Activated CD8-positive, alpha-beta memory T cell treated with anti-CD3 and anti-CD28 coated beads for 1 hour (primary cell): ENCODE results near the gene TASOR2.

Experiments
- DNase-seq, 2 donors: peaks; one replicate each; pipeline ENCODE4 v3.0.0-alpha.2; 2020; ENCODE audit warnings: low read depth in 1 of 2; ENCODE audit errors: extremely low read depth in 1 of 2

TASOR2 gene

DNA sequence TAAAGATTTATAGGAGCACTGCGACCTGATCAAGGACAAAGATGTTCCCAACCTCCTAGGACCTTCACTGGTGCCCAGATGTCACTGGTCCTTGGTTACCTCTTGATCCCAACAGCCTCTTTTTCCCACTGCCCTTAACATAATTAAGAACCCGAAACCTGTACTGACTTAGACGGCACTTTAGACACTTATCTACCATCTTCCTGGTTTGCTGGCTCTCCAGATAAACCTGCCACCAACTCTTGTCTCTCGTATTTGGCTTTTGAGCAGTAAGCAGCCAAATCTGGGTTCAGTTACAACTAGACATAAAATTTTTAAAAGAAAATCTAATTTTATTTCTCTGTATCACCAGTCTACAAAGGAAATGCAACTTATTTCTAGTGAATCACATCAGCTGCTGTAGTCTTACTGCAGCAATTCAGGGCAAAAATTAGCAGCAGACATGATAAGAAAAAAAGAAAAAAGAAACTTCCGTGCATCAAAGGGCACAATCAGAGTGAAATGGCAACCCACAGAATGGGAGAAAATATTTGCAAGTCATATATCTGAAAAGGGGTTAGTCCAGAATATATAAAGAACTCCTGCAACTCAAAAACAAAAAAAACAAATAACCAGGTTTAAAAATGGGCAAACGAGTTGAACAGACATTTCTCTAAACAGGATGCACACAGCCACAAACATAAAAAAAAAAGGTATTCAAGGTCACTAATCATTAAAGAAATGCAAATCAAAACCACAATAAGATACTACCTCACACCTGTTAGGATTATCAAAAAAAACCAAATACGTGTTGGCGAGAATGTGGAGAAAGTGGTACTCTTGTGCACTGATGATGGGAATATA lies 27.7 kb upstream of the TASOR2 start:
- no peak for DNase-seq

DNA sequence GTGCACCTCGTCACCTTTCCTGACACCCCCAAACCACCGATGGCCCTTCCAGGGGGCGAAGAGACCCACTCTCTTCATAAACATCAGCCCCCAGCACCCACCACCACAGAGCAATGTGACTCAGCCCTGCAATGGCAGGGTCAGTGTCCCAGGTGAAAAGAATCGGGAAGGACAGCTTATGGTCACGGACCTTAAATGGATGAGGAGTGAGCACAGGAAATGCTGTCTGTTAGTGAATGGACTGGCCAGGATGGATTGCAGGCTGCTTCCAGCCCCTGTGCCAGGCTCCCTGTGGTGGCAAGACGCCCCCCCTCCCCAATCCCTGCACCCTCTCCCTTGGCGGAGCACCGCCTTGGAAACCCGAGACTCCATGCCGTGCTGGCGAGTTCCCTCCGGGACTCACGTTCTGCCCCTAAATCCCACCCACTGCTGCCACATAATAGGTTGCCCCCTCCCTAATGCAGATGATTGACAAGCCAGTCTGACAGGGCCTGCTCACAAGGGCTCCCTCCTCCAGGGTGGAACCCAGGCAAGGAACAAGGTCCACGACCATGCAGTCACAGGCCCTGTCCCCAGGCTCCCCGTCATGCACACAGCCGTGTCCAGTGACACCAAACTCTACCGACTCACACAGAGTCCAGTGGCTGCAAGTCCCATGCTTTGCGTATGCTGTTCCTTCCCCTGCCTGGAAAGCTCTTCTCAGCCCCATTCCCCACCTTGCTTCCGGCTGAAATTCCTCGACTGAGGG lies 25.6 kb upstream of the TASOR2 start:
- DNase-seq: no peak

DNA sequence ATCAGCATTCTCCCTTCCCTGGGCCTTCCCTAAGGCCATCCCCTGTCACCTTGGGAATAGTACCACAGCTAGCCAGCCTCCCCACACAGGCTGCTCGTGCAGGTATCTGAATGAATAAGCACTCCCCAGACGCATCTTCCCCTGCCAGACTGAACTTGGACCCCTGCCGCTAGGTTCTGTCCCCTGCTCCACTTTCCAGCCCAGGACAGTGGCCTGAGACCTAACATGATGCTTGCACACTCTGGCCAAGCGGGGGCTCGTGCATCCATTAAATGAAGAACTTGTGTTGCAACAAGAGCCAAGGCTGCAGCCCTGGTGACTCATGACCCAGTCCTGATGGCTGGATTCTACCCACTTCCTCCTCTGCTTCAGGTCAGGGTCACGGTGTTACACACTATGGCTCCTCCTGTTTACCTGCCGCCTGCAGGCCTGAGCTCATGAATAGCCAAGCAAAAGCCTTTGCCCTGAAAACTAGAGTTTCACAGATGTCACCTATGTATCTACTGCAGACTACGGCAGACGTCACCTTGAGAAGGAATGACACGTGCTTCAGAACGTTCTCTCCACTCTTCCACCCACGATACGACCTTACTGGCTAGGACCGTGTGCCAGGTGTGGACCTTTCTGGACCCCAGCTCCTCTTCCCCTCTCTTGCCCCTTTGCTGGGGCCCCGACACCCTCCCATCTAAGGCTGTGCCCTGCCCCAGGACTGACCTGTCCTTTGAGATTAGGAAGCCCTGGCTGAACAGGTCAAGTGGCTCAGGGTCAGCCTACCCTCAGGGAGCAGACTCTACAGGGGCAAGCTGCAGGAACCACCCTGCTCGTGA lies 24.7 kb upstream of the TASOR2 start:
- no peak for DNase-seq

DNA sequence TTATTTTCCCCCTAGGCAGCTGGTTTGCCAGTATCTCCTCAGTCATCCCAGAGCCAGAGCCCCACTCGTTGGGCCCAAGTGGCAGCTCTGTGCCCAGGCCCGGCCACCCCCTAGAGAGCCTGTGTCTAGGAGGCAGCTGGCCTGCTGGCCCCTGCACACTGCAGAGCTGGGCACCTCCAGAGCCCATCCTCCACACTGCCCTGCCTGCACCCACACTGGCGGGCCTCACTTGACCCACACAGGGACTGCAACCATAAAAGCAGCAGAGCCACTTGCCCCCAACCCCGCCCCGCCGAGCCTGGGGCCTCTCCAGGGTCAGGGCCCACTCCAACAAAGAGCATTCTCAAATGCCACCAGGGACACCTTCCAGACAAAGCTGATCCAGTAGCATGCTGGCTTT lies 23.6 kb upstream of the TASOR2 start:
- DNase-seq: no peak

DNA sequence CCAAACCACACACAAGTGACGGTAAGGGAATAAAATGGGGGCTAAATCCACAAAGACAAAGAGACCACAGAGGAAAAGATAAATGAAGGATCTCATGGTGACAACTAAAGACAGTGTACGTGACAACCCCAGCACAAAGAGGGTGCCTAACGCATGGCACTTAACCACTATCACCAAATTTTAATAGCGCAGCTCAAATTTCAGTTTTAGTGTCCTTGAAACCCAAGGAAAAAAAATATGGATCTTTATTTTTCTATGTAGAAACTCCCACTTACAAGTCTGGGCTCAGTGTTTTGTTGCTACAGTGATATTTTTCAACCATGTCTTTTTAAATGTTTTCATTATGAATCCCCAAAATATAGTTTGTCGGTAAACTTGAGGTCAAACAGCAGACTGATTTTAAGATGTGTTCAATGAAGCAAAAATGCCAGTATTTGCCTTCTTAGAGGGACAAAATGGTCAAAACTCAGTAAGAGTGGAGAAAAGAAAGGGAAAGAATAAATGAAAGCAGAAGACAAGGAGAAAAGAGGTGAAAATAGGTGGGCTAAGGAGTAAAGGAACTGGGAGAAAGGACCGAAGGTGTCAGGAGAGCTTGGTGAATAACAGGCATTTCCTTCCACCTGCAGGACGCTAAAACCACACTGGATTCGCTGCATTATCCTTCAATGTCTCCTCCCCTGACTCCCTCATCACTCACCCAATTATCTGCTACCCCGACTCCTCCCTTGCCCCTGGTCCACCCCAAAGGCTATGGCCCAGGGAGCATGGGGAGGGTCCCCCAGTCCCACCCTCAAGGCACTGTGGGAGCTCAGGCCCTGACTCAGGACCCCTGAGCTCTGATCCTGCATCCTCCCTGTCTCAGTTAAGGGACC lies 21.7 kb upstream of the TASOR2 start:
- no peak for DNase-seq

DNA sequence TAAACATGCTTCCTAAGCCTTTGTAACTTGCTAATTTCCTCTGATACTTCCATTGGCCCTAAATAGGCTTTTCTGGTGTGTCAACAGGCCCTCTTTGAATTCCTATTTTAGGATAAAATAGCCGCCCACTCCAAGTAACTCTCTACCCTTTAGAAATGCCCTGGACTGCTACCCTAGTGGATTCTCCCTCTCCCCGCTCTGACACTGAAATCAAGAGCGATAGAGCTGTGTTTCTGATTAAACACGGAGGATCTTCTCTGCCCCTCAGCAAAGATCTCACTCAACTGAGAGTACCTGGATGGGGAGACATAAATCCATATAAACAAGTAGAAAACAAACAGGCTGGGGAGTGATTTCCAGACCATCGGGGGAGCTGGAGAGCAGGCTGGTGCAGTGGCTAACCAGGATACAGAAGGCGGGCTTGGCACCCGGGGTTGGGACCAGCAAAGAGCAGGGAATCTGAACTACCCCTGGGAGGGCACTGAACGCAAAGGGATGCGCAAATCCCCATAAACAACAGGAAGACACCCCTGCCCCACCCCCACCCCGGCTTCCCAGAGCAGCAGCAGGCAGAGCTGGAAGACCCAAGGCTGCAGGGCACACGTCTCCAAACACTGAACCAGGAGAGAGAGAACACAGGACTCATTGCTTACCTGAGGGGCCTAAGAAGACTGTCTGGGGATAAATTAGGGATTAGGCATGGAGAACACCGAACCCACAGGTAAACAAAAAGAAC lies 20.8 kb upstream of the TASOR2 start:
- no peak for DNase-seq

DNA sequence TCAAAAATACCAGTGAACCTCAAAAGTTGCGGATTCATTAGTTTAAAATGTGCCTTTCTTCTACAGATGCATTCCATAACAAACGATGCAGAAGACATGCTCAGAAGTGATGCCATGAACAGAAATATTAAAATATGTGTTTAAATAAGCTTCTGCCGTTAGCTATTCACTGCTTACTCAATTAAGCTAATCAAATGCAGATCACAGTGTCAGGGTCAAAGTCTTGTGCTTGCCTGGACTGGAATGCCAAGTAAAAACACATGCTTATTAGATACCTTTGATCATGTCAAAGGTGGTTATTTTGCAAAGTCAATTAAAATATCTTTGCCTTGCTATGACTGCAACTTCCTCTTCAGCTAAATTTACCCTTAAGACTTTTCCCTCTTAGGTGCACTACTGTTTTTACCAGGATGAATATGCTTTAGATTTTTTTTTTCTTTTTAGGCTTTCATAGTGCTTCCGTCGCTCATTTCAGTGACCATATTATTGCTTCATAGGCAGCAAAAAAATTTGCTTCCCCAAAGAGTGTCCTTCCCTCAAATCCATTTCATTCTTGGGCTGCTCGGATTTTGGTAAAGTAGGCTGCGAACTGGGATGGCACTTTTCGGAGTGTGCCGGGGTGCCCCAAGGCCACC lies 19.1 kb upstream of the TASOR2 start:
- no peak for DNase-seq

DNA sequence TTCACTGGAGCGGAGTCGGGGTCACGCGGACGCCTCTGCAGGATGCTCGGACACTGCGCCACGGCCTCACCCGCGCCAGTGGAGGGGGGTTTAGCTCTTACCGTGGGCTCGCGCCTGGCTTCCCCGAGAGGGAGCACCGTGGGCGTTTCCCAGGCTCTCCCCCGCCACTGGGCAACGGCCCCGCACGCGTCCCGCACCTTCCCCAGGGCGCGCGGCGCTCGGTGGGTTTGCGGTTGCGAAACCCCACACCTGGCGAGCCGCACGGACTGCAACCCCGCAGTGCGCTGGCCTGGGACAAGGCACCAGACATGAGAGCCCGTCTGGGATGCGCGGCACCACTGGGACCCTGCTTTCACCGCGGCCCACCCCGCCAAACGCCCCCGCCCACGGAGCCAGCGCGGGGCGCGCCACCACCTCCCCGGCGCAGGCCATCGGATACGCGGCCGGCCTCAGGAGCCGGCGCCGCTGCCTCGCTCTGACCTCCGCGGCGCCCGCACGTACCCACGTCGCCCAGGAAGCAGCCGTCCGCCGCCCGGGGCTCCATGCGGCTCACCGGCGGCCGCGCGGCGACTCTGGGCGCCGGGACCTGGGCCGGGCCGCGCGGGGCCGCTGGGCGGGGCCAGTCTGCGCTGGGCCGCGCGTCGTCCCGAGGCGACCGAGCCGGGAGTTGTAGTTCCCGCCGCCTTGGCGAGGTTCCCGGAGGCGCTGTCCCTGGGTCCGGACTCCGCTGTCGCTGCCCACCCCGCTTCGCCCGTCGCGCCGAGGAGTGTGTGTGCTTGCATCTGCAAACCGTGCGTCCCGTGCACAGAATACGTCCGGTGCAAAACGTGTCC lies 18.4 kb upstream of the TASOR2 start, which contains the start of gene ASB13:
TSS of gene ASB13 (minus strand) at position 588 of the 833 bp plus-strand sequence. CDS start at position 544, 44 bp downstream.
- DNase-seq: no peak

DNA sequence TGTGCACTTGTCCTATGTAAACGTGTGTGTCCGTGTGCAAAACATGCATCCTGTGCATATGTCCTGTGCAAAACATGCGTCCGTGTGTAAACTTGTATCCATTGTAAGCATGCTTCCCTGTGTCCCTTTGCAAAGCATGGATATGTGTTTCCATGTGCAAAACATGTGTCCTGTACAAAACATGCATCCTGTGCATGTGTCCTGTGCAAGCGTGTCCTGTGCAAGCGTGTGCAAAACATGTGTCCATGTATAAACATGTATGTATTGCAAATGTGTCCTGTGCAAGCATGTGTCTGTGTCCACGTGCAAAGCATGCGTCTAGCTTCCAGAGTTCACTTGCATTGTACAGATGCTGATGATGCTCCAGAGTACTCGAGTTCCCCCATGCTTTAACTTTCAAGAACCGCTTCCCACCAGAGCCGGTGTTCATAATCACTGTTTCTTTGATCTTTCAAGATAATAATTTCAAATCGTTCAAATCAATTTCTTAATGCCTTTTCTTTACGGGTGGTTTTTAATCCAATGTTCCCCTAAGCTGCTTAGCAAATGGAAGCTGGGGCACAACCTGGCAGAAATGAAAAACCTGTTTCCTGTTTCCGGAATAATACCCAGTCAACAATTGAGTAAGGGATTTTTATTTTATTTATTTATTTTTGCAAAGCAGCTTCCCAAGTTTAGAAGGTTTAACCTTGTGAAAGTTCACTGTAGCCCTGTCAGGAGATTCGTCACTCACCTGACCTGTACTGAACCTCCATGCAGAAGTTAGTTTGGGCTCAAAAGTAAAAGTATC lies 17.6 kb upstream of the TASOR2 start:
- DNase-seq: no peak

DNA sequence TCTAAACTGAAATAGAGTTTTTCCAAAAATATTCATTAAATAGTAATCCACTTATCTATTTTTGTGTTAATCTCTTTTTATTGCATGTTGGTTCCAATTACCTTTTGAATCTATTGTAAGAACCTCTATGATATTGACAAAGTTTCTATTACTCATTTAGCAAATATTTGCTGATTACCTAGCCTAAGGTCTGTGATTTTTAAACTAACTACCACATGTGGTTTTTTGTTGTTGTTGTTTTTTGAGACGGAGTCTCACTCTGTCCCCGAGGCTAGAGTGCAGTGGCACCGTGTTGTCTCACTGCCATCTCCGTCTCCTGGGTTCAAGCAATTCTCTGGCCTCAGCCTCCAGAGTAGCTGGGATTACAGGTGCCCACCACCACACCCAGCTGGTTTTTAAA lies 16.2 kb upstream of the TASOR2 start:
- no peak for DNase-seq

DNA sequence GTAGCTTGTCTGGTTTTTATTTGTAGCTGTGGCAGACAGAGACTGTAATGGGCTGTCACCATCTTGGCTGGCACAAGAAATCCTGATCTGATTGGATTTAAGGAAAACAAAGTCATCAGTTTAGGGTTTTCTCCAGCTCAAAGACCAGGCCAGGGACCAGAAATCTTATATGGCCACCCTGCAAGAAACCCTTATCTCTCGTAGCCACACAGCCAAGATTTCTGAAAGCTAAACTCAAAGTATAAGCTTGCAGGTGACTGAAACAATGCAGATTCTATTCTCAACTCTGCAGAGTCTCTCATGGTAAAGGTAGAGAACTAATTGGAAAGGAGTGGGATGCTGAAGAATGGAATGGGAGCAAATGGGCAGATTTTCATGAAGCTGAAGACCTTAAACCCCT lies 15.0 kb upstream of the TASOR2 start:
- no peak for DNase-seq

DNA sequence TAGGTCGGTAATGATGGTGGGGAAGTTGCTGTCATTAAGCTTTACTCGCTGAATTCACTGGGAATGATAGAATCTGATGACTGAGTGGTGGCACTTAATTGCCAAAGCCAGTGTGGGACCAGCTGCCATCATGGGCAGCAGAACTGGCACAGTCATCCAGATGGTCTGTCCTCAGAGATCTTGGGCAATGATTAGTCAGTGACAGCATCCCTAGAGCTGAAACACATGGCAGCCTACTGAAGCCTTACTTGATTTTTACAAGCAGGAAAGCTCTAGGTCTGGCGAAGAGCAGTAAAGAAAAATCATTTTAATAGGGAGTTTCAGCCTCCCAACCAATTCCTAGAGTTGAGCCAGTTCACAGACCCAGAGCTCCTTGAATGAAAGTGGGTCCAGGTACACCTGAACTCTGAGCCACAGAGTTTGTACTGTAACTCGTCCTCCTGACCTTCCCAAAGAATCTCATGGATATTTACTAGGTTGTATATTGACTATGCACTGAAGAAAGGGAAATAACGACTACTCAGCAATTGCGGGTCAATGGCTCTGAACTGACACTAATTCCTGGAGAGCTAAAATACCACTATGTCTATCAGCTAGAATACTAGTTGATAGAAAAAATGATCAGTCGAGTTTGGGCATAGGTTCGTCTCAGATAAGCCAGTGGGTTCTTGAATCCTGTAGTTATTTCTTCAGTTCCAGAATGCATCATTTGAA lies 13.8 kb upstream of the TASOR2 start:
- DNase-seq: no peak

DNA sequence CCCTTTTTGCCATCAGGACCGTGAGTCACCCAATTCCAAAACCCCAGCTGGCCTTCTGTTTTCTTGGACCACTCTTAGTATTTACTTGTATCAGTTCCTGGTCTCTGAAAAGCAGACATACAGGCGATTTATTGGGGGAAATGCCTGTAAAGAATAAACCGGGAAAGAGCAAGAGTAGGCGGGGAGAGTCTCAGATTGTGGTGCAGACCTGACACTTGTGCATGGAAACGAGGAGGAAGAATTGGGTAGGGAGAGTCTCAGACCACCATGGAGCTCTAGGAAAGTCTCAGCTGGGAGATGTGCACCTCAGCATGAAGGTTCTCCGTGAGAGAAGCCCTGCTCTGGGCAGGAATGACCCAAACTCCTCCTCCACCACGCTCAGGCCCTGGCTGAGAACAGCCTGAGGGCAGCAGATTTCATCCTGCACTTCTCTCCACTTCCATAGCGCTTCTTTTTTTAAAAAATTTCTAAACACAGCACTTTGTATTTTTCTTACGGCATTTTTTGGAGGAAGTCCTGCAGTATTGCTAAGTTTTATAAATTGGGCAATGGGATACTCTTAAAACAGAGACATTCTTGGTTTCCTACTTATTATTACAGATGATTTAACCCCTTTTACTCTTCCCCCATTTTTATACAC lies 6.1 kb upstream of the TASOR2 start:
- DNase-seq: no peak

DNA sequence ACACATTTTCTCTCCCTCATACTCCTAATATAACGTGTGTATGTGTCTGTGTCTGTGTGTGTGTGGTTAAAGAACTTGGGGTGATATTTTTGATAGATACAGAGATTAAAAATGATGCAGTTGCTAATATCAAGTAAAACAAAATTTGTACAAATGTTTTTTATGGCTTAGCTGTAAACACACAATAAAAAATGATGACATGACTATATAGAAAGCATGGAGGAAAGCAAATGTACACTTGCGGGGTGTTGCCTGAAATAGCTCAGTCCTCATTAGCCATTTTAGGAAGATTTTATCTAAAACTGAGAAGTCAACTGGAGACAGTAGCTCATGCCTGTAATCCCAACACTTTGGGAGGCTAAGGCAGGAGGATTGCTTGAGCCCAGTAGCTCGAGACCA lies 5.6 kb upstream of the TASOR2 start:
- DNase-seq: no peak

DNA sequence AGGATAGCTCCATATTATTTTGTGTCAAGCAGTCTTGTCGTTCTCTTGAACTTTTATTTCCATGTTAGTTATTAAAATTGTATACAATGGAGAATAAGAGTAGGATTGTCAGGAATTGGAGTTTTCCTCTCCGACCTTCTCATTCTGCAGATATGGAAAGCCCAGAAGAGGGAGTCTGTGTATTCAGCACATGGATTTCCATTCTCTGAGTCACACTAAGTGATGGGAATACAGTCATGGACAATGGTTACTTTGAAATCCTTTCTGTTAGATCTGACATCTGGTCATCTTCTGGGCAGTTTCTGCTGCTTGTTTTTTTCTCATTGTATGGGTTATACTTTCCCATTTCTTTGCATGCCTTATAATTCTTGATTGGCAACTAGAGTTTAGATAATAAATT lies 5.0 kb upstream of the TASOR2 start:
- no peak for DNase-seq

DNA sequence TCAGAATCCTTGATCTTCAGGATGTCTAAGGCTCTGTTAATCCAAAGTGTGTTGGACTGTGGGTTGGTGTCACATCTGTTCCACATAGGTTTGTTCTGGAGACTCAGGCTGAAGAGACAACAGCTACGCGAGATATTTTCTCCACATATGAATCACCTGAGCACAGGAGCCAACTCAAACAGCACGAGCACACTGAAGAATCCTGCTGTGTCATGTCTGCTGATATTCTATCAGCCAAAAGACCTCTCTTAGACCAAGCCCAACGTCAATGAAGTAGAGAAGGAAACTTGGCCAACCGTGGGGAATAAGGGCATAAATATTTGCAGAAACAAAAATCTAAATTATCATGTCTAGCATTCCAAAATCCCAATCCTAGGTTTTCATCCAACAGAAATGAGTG lies 2.7 kb upstream of the TASOR2 start:
- no peak for DNase-seq
